GM12891 (cell line): ENCODE results near the gene SMARCD2.

Experiments used
- POLR2A ChIP-seq: IDR thresholded peaks from 2 replicates; pipeline ENCODE4 v1.6.1; 2011; ENCODE audit warnings: low read depth, low read length, control low read depth
- POLR2AphosphoS5 ChIP-seq: IDR thresholded peaks from 2 replicates; pipeline ENCODE4 v1.6.1; 2011; ENCODE audit warnings: low read depth, low read length, control low read depth
- POU2F2 ChIP-seq: IDR thresholded peaks from 2 replicates; pipeline ENCODE4 v1.6.1; 2011; ENCODE audit warnings: low read depth, mild to moderate bottlenecking, control low read depth, low read length, moderate library complexity
- SPI1 ChIP-seq: IDR thresholded peaks from 2 replicates; pipeline ENCODE4 v1.6.1; 2011; ENCODE audit warnings: low read depth, low read length, control low read depth
- TAF1 ChIP-seq: IDR thresholded peaks from 2 replicates; pipeline ENCODE4 v1.6.1; 2011; ENCODE audit warnings: low read depth, low read length, control low read depth

GRCh38 chr17:63840591-63841349 lies 1.7 kb downstream of the SMARCD2 start:
- no peak for TF ChIP-seq POLR2A
- no peak for TF ChIP-seq POU2F2
- no peak for TF ChIP-seq TAF1
- TF ChIP-seq POLR2AphosphoS5, result no peak
- TF ChIP-seq SPI1, result no peak
